GM19452 (cell line): ENCODE data around the gene OGG1.
A peak's percentile ranks its signal among the peaks of the same experiment; 100 is the strongest.

Experiments used
- ATAC-seq: cut with Tn5 transposase; IDR thresholded peaks from one replicate; pipeline ENCODE4 v1.9.1; 2021; ENCODE audit not compliant: unreplicated experiment

The OGG1 gene

DNA sequence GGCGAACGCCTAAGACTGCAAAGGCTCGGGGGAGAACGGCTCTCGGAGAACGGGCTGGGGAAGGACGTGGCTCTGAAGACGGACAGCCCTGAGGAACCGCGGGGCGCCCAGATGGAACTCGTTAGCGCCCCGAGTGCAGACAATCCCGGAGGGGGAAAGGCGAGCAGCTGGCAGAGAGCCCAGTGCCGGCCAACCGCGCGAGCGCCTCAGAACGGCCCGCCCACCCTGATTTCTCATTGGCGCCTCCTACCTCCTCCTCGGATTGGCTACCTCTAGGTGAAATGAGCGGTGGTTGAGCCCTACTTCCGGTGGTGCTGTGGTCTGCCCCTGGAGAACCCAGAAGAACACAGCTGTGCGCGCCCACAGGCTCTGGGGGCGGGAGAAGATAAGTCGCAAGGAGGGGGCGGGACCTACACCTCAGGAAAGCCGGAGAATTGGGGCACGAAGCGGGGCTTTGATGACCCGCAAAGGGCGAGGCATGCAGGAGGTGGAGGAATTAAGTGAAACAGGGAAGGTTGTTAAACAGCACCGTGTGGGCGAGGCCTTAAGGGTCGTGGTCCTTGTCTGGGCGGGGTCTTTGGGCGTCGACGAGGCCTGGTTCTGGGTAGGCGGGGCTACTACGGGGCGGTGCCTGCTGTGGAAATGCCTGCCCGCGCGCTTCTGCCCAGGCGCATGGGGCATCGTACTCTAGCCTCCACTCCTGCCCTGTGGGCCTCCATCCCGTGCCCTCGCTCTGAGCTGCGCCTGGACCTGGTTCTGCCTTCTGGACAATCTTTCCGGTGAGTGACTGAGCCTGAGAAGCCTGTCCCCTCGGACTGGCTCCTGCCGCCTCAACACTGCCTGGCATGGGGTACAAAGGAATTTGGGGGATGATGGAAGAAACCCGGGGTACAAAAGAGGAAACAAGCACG is at the start of gene OGG1:
Gene OGG1, plus strand, starts transcription at position 308 of the 911 bp plus-strand sequence. Its CDS starts 335 bp downstream, at position 643.
- peak; percentile 89 for ATAC-seq

GRCh38 chr3:9700536-9700935 is 49.2 kb upstream of the OGG1 start:
- no peak for ATAC-seq

GRCh38 chr3:9701006-9701405 is 48.7 kb upstream of the OGG1 start:
- ATAC-seq, result no peak

DNA sequence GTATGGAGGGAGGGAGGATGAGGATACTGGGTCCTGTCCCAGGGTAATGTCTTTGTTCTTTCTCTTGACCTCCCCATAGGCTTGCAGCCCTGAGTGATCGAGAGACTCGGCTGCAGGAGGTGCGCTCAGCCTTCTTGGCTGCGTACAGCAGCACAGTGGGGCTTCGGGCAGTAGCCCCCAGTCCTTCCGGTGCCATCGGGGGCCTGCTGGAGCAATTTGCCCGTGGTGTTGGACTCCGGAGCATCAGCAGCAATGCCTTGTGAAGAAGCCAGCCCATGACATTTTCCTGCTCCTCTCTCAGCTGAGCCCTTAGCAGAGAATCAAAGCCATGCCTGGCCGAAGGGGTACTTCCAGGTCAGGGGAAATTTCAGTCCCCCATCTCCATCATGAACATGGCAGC is 48.0 kb upstream of the OGG1 start:
- no peak for ATAC-seq

DNA sequence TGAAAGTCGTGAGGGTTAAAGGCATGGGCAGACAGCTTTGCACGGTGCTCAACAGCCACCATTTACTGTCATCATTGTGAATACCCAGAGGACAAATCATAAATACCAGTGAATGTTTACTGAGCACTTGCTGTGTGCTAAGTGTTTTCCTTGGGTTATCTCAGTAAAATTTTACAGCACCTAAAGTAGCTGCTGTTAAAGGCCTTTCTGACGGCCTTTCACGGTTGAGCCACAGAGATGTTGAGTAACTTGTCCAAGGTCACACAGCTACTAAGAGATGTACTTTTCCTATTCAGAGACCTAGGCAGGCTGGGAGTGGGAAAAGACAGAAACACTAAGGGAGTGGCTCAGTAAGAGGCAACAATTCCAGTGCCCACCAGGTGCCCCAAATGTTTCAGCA is 46.5 kb upstream of the OGG1 start:
- ATAC-seq, result no peak

DNA sequence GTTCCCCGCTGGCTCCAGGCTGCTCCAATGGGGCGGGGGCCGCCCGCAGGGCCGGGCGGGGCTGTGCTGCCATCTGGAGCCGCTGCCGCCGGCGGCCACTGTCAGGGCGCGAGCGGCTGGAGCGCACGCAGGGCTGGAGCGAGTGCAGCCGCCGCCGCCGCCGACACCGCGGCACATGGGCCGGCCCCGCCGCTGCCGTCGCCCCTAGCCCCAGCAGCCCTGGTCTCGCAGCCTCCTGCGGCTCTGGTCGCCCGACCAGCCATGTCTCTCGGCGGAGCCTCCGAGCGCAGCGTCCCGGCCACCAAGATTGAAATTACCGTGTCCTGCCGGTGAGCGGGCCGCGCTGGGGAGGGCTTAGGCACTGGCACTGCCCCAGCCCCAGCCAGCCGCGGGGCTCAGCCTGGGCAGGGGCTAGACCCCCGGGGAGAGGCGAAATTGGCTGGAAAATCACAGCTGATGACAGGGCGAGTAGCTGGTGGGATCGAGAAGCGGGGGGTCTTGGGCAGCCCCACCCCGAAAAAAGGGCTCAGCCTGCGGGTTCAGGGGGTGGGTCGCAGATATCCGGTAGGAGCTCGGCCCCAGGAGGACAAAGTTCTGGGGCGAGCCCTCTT is 45.9 kb upstream of the OGG1 start, which contains the start of gene CPNE9:
Gene CPNE9, plus strand, starts transcription at position 98 of the 611 bp plus-strand sequence. Its CDS starts 164 bp downstream, at position 262.
- no peak for ATAC-seq

- ATAC-seq, result no peak
Observed at GRCh38 chr3:9704347-9705322, 45.1 kb upstream of the OGG1 start.

DNA sequence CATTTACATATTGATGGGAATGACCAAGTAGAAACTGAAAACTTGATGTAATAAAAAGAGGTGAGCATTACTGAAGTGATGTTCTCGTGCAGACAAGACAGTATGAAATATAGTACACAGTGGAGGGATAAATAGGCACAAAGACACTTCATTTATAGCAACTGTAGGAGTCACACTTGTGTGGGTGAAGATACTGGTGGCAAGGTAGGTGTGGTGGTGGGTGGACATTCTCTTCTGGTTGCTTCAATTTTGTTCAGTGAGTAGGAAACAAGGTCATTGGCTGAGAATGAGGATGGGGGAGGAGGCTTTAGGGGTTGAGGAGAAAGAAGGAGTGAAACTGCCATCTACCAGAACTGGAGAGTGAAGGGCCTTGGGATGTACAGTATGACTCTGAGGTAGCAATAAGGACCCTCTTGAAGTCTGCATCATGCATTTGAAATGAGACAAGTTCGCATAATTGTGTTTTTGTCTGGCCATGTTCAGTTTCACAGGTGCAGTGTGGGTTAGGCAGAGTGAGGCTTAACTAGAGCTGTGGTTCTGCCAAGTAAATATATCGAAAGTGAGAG is 39.5 kb upstream of the OGG1 start:
- no peak for ATAC-seq

DNA sequence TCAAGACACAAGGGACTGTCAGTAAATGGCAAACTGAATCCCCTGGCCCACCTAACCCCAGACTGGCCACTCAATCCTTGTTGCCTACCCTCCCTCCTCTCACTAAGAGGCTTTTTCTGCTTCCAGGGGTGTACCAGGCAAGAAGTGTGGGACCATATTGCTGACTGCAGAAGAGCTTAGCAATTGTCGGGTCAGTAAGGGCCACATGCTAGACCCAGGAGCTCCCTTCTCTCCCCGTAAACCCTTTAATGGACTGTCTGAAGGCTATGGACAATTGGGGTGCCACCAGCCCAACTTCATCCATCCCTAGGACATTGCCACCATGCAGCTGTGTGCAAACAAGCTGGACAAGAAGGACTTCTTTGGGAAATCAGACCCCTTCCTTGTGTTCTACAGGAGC is 37.3 kb upstream of the OGG1 start:
- no peak for ATAC-seq

- ATAC-seq, result no peak
Observed at GRCh38 chr3:9713142-9713541, 36.6 kb upstream of the OGG1 start.

DNA sequence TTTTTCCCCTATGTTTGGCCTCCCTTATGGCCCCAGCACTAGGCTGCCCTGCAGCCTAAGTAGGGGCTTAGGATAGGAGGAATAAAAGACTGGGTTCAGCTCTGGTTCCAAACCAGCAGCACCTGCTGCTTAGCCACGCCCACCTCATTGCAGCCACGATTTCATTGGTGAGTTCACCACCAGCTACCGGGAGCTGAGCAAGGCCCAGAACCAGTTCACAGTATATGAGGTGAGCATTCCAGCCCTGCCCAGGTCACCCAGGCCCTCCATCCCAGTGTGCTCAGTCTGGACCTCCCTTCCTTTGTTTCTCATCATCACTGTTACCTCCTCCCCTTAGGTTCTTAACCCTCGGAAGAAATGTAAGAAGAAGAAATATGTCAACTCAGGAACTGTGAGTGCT is 34.6 kb upstream of the OGG1 start:
- ATAC-seq, result no peak

GRCh38 chr3:9715764-9716437 is 33.9 kb upstream of the OGG1 start:
- no peak for ATAC-seq

DNA sequence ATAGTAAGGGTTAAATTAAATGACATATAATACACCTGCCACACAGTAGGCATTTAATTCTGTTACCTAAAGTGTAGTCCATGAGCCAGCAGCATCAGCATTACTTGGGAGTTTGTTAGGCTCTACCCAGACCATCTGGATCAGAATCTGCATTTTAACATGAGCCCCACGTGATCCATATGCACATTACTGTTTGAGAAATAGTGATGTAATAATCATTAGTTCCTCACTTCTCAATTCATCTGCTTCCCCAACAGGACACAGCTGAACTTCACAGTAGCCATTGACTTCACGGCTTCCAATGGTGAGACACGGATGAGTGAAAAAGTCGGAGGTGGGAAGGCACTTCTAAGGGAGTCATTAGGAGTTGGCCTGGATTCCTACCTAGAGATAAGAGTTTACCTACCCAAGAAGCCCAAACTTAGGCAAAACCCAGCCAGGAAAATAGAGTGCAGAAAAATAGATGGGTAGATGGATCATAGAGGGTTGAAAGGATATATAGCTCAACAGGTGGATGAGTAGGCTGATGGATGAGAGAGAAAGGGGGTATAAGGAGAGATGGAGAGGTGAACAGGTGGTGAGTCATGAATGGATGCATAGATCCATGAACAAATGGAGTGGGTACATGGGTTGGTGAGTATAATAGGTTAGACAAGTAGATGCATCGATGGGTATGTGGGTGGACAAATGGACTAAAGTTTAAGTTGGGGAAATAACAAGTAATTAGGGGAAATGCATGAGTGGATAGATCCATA is 32.8 kb upstream of the OGG1 start:
- ATAC-seq, result no peak

- no peak for ATAC-seq
Observed at GRCh38 chr3:9717563-9717962, 32.2 kb upstream of the OGG1 start.

- no peak for ATAC-seq
Observed at GRCh38 chr3:9718118-9718517, 31.6 kb upstream of the OGG1 start.

DNA sequence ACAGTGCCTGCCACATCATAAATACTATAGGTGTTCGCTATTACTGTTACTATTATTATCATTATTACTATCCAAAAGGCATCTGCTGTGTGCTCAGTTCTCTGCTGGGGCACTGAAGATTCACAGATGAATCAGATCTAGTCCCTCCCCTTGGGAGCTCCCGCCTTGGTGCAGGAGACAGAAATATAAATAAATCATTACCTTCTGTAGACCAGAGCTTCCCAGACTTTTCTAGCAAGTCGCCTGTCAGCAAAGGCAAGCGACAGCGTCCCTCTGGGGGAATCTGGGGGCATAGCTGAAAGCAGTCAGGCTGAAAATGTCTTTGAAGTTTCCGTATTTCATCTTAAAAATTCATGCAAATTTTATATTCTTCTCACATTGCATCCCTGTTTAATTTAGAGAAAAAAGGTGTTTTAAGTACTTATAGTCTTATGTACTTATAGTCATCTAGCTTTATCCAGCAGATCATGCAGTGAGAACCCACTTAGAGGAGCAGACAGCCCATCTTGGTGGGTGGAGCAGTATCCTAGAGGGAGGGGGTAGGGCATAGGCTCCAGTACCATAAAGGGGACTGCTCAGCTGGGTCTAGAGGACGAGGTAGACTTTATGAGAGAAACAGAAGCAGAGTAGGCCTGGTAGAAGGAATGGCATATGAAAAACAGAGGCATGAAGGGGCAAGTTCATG is 28.6 kb upstream of the OGG1 start:
- ATAC-seq, result no peak

DNA sequence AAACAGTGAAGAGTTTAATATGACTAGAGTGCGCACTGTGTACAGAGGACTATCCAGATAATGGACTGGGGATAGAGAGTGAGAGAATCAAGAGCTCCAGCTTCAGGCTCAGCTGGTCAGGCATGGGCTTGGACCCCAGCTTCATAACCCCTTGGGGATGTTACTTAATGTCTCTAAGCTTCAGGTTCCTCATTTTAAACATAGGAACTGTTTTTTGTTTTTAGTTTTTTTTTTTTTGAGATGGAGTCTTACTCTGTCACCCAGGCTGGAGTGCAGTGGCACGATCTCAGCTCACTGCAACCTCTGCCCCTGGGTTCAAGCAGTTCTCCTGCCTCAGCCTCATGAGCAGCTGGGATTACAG is 28.1 kb upstream of the OGG1 start:
- ATAC-seq, result no peak

DNA sequence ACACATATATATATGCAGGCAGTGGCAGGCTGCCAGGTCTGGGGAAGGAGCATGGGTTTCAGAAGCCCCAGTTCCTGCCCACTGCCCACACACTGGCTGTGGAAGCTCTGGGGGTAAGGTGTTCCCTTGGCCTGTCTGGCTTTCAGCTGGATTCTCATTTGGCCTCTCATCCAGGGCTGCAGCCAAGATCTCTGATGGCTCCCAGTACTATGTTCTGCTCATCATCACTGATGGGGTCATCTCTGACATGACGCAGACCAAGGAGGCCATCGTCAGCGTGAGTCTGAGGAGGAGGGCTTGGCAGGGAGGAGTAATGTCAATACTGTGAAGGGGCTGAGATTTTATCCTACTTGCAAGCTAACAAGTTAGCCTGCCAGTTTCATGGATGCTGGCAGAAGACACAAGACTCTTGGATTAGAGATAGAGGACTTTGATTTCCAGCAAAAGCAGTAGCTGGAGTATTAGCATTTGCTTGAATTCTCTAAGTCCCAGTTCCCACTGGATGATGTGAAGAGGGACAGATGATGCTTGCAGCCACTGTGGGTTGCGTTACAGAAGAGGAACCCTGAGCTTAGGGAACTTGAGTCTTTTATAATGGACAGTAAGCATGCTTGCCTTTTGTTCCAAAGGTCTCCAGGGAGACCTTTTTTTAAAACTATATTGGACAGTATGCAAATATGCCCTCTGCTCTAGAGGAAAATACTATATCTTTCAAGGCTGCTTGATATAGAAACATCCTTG is 23.8 kb upstream of the OGG1 start:
- no peak for ATAC-seq
